NCI-H226 (cell line): ENCODE data around the gene NPC1.
"Not testable (repeated sequence)": the region's sequence is repeated elsewhere in the genome, so short reads cannot be mapped to it uniquely, and the experiment has no call there.

ENCODE experiments used
- DNase-seq: peaks from one replicate; pipeline ENCODE4 v3.0.0-alpha.2; 2015

Gene NPC1

GRCh38 chr18:23573626-23574431 lies 12.5 kb downstream of the NPC1 start:
- peak; percentile 80 for DNase-seq

GRCh38 chr18:23573020-23573419 lies 13.3 kb downstream of the NPC1 start:
- no peak for DNase-seq

DNA sequence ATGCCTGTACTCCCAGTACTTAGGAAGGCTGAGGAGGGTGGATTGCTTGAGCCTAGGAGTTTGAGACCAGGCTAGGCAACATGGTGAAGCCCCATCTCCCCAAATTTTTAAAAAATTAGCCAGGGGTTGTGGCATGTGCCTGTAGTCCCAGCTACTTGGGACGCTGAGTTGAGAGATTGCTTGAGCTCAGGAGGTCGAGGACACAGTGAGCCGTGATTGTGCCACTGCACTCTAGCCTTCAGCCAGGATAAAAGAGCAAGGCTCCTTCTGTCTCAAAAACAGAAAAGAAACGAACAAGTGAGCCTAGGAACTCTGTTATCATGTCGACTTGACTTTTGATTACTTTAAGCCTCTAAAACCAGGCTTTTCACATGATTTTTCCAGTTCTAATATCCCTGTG lies 13.7 kb downstream of the NPC1 start:
- DNase-seq: no peak

GRCh38 chr18:23572012-23572411 lies 14.3 kb downstream of the NPC1 start:
- no peak for DNase-seq

DNA sequence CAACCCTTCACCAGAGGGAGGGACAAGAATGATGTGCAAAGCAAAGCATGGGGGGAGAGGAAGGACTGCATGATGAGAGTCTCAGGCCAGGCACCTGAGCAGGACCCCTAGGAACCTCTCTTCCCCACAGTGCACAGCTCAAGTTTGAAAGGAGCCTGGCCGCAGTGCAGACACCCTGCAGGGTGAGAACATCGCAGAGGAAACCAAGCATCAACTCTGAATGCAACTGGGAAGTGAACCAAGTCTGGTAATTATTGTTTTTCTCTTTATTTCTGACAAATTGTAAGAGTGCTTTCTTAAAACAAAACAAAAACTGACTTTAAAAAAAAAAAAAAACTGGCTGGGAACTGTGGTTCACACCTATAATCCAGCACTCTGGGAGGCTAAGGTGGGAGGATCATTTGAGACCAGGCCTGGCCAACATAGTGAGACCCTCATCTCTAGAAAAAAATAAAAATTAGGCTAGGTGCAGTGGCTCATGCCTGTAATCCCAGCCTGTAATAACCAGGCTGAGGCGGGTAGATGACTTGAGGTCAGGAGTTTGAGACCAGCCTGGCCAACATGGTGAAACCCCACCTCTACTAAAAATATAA lies 15.3 kb downstream of the NPC1 start:
- DNase-seq: no peak

DNA sequence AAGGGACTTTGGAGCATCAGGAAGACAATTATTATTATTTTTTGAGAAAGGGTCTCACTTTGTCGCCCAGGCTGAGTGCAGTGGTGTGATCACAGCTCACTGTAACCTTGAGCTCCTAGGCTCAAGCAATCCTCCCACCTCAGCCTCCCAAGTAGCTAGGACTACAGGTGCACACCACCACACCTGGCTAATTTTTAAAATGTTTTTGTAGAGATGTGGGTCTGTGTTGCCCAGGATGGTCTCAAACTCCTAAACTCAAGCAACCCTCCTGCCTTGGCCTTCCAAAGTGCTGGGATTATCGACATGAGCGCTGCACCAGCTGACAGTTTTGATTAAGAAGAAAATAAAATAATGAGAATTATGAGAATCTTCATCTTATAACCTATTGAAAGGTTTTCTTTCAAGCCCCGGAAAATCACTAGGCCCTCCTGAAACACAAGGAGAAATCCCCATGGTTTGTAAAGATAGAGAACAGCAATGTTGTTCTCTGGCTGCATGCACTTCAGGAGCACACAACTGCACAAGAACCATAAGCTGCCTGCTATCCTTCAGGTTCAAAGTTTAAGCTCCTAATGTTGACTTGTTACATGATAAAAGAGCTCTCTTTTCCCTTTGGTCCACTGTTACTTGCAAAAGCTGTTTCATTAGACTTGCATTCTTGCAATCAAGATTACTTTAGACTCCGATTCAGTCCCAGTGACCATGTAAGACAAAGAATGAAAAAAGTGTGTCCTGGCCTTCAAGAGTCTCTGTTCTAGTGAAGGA lies 16.8 kb downstream of the NPC1 start:
- no peak for DNase-seq

- no peak for DNase-seq
Observed at GRCh38 chr18:23568281-23569138, 17.8 kb downstream of the NPC1 start.

GRCh38 chr18:23567671-23568070 lies 18.6 kb downstream of the NPC1 start:
- no peak for DNase-seq

GRCh38 chr18:23565916-23566547 lies 20.3 kb downstream of the NPC1 start:
- DNase-seq: no peak

DNA sequence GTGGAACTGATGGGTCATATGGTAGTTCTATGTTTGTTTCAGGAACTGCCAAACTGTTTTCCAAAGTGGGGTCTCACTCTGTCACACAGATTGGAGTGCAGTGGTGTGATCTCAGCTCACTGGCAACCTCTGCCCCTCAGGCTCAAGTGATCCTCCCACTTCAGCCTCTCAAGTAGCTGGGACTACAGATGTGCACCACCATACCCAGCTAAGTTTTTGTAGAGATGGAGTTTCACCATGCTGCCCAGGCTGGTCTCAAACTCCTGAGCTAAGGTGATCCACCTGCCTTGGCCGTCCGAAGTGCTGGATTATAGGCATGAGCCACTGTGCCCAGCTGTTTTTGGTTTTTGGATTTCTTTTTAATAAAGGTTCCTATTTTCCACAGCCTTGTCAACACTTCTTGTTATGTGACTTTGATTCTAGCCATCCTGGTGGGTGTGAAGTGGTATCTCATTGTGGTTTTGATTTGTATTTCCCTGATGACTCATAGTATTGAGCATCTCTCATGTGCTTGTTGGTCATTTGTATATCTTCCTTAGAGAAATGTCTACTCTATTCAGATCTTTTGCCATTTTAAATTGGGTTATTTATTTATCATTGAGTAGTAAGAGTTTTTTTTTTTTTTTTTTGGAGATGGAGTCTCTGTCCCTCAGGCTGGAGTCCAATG lies 22.8 kb downstream of the NPC1 start:
- DNase-seq: peak; percentile 33

GRCh38 chr18:23560186-23560585 lies 26.1 kb downstream of the NPC1 start:
- DNase-seq: no peak

GRCh38 chr18:23557511-23557910 lies 28.8 kb downstream of the NPC1 start:
- DNase-seq: not testable (repeated sequence)

DNA sequence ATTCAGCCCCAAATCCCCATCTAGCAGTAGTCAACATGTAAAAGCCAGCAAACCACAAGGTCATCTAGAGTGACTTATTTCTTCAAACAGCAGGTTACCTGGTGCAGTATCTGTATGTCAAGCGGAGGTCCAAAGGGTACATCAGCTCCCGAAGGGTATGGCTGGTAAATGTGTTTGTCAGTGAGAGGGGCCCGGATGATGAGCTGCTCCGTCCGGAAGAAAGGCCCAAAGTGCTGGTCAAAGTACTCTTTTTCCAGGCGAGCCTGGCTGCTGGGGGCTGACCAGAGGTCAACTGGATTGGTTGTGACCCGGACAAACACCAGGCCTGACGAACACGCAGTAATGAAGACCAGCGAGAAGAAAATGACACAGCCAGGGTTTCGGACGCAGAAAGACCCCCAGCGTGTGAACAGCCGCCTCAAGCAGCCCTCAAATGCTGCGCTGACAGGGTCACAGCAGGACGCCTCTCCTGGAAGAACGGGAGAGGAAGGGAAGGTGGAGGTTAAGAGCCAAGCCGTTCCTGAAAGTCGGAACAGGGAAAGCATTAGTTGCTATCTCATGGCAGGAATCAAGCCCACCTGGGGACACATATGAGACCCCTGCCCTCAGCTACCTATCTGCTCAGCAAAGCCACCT lies 30.0 kb downstream of the NPC1 start:
- no peak for DNase-seq

- DNase-seq: no peak
Observed at GRCh38 chr18:23553887-23554286, 32.4 kb downstream of the NPC1 start.

DNA sequence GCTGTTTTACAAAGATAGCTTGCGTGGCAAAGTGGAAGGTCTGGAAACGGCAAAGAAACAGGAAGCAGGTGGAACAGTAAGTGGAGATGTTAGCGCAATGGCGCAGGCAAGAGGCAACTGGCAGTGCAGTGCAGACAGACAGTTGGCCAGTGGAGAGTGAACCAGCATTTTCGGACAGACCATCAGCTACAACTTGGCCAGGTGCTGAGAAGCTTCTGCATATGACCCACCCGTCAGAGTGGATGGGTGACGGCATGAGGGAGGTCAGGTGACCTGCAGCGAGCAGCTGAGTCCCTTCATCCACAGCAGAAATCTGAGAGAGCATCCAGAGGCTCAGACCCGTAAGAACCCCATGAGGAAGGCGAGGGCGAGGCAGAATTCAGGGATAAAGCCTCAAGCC lies 33.8 kb downstream of the NPC1 start:
- no peak for DNase-seq

GRCh38 chr18:23551978-23552377 lies 34.3 kb downstream of the NPC1 start:
- no peak for DNase-seq

GRCh38 chr18:23550898-23551297 lies 35.4 kb downstream of the NPC1 start:
- no peak for DNase-seq

DNA sequence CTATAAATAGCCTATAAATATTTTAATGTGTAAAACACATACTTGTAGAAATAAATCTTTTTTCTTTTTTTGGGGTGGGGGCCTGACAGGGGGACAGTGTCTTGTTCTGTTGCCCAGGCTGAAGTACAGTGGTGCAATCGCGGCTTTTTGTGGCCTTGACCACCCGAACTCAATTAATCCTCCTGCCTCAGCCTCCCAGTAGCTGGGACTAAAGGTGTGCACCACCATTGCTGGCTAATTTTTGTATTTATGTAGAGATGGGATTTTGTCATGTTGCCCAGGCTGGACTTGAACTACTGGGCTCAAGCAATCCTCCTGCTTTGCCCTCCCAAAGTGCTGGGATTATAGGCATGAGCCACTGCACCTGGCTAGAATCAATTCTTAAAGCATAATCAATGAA lies 37.6 kb downstream of the NPC1 start:
- DNase-seq: no peak

DNA sequence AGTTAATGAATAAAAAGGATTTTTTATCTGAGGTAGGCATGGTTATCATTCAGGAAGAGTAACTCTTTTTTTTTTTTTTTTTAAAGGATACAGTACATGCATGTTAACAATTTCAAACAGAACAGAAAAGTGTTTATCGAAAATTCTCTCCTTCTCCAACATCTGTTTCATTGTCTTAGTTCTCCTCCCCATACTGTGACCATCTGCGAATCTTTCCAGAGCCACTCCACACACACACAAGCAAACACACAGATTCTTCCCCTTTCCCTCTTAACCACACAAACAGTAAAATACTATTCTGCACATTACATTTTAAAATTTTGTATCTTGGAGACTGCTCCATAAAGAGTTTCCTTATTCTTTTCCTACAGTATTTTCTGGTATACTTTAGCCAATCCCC lies 38.0 kb downstream of the NPC1 start:
- DNase-seq: no peak

DNA sequence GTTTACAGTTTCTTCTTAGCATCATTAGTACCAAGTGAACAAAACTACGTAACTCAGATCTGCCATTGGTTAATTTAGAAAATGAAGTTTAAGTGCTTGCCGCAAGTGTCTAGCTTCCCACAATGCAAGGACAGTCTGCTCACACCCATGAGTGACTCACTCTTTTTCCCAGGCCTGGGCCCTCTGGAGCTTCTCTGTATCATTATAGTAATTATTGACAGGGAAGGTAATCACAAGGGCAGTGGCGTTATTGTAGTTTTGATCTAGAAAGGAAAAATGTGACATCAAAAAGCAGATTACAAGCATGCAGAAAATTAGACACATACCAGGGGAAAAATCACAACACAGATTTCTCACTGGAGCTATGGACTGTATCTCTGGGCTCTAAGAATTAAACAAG lies 38.5 kb downstream of the NPC1 start:
- DNase-seq: no peak

DNA sequence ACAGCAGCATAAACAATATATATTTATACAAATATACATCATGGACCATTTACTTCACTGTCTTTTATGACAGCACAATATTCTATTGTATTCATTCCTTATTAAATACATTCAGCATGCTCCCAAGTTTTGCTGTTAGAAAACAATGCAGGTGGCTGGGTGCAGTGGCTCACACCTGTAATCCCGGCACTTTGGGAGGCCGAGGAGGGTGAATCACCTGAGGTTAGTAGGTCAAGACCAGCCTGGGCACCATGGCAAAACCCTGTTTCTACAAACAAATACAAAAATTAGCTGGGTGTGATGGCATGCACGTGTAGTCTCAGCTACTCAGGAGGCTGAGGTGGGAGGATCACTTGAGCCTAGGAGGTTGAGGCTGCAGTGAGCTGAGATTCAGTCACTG lies 39.0 kb downstream of the NPC1 start:
- DNase-seq: no peak
